ENCODE data around the gene CFI. TPM values are rescaled to one million over a fixed set of nuclear protein-coding genes. Genes with fewer than 3 reads are reported as not detected.

Gene CFI
- total RNA-seq, 4 donors from 2014 or later = 6.8 to 19.5 (median 12.9) TPM

GRCh38 chr4:109702950-109703663 lies 98.7 kb downstream of the CFI start, which contains the start of gene CASP6:
CASP6 (minus strand) TSS chr4:109703445; CDS start chr4:109703395, 50 bp downstream.
- ATAC-seq = peak; percentile 94
- TF ChIP-seq EP300 (IDR thresholded peaks at IDR 0.05) = peak; percentile 24
- TF ChIP-seq CTCF (IDR thresholded peaks at IDR 0.05) = peak; percentile 47 to 83 (median 67)
- TF ChIP-seq POLR2AphosphoS5 (IDR thresholded peaks at IDR 0.05) = no peak
- TF ChIP-seq POLR2A (IDR thresholded peaks at IDR 0.05) = peak in 1 of 2 donors; percentile 51
- Histone ChIP-seq H3K27me3 (no peaks in the 10 kb centered on the region), H3K4me3 (peak within 1 kb of the TSS; percentile 56 to 77), H3K36me3 (peaks cover 0 to 2% of the 10 kb centered on the region in 2 donors), H3K9me3 (no peaks in the 10 kb centered on the region), H3K4me1 (peaks cover 3 to 23% (median 9%) of the 10 kb centered on the region in 3 donors), H3K27ac (peak within 1 kb of the TSS; percentile 4 to 91 (median 90))
- WGBS, 2 donors (ENCODE audit: low coverage in 1 of 2) = 0% methylated on average over 1 to 10 of the region's 72 CpGs

- H3K27me3 ChIP-seq = no peaks in the 10 kb centered on the region
- WGBS, 2 donors (ENCODE audit: low coverage in 1 of 2) = 54 to 56% methylated on average over 19 of the region's 21 CpGs
- H3K36me3 ChIP-seq = peaks cover 0 to 11% of the 10 kb centered on the region in 2 donors
- peak overlapping the region; percentile 56 to 77 for H3K4me3 ChIP-seq
- ATAC-seq = no peak
- no peaks in the 10 kb centered on the region for H3K9me3 ChIP-seq
- TF ChIP-seq EP300 (IDR thresholded peaks at IDR 0.05) (no peak), POLR2AphosphoS5 (IDR thresholded peaks at IDR 0.05) (no peak), CTCF (IDR thresholded peaks at IDR 0.05) (no peak), POLR2A (IDR thresholded peaks at IDR 0.05) (no peak)
- peaks cover 3 to 23% (median 9%) of the 10 kb centered on the region in 3 donors for H3K4me1 ChIP-seq
- peak overlapping the region in 3 of 4 donors; percentile 89 to 91 (median 90) for H3K27ac ChIP-seq
Measured at GRCh38 chr4:109701566-109702410, 100.0 kb downstream of the CFI start.

GRCh38 chr4:109699553-109700225 lies 102.1 kb downstream of the CFI start:
- TF ChIP-seq POLR2AphosphoS5 (IDR thresholded peaks at IDR 0.05) (no peak), CTCF (IDR thresholded peaks at IDR 0.05) (no peak), EP300 (IDR thresholded peaks at IDR 0.05) (no peak), POLR2A (IDR thresholded peaks at IDR 0.05) (no peak)
- H3K27ac ChIP-seq = no peak overlapping the region

GRCh38 chr4:109698656-109699055 lies 103.1 kb downstream of the CFI start:
- H3K4me1 ChIP-seq = peaks cover 3 to 15% (median 9%) of the 10 kb centered on the region in 3 donors
- no peak overlapping the region for H3K4me3 ChIP-seq
- H3K27me3 ChIP-seq = no peaks in the 10 kb centered on the region
- ATAC-seq = no peak
- H3K27ac ChIP-seq = no peak overlapping the region
- WGBS, 2 donors (ENCODE audit: low coverage in 1 of 2) = 80 to 100% methylated on average over 1 of the region's 1 CpG
- peaks cover 0 to 43% of the 10 kb centered on the region in 2 donors for H3K36me3 ChIP-seq
- no peak for TF ChIP-seq POLR2A (IDR thresholded peaks at IDR 0.05)
- no peak for TF ChIP-seq POLR2AphosphoS5 (IDR thresholded peaks at IDR 0.05)
- TF ChIP-seq EP300 (IDR thresholded peaks at IDR 0.05) = no peak
- TF ChIP-seq CTCF (IDR thresholded peaks at IDR 0.05) = no peak
- H3K9me3 ChIP-seq = no peaks in the 10 kb centered on the region

More at GRCh38 chr4:109699553-109700225, 102.1 kb downstream of the CFI start:
- Histone ChIP-seq H3K36me3 (peaks cover 0 to 32% of the 10 kb centered on the region in 2 donors), H3K4me1 (peaks cover 3 to 23% (median 9%) of the 10 kb centered on the region in 3 donors), H3K4me3 (no peak overlapping the region), H3K27me3 (no peaks in the 10 kb centered on the region), H3K9me3 (no peaks in the 10 kb centered on the region)
- no peak for ATAC-seq
- WGBS, 2 donors (ENCODE audit: low coverage in 1 of 2) = 84 to 97% methylated on average over 6 to 8 of the region's 8 CpGs
